Pancreas (tissue), 10 donors: ENCODE data around the gene LPIN3. TPM values are rescaled to one million over a fixed set of nuclear protein-coding genes. Genes with fewer than 3 reads are reported as not detected.

ENCODE experiments used
- ATAC-seq, 4 donors: fragments of 200-7000 bp; cut with Tn5 transposase; one replicate each; pipeline versions ENCODE4 v1.8.0 to v1.9.1; 2020; ENCODE audit warnings: mild to moderate bottlenecking in 4 of 4, moderate library complexity in 4 of 4
- DNase-seq, 6 donors: peaks; one replicate each; pipeline ENCODE4 v3.0.0-alpha.2; 2020
- FAIRE-seq: peaks from 2 replicates; lab custom pipeline; 2012; peaks lifted over from hg19 to GRCh38; lab: Jason Lieb, UNC
- H3K27ac ChIP-seq, 4 donors: fragments of 200-600 bp; sonication (generic); 1 replicate in 3 of 4; 2 replicates in 1 of 4; pipeline versions ENCODE4 v1.5.0 to v1.8.0; 2020
- H3K27me3 ChIP-seq, 4 donors: fragments of 200-600 bp; one replicate each; pipeline ENCODE4 v1.8.0; 2021
- H3K36me3 ChIP-seq, 3 donors: fragments of 200-600 bp; sonication (generic) in 1 of 3; one replicate each; pipeline versions ENCODE4 v1.5.0 to v1.8.0; 2020 to 2021
- H3K4me1 ChIP-seq, 3 donors: fragments of 200-600 bp; one replicate each; pipeline ENCODE4 v1.8.0; 2021
- H3K4me3 ChIP-seq, 4 donors: fragments of 200-600 bp; sonication (generic) in 2 of 4; one replicate each; pipeline versions ENCODE4 v1.5.0 to v1.8.0; 2020 to 2021
- H3K9me3 ChIP-seq, 4 donors: fragments of 200-600 bp; one replicate each; pipeline ENCODE4 v1.8.0; 2021
- WGBS, 2 donors: extraction: QIAGEN DNeasy Blood & Tissue Kit; methylation state at CpG; one replicate each; pipeline ENCODE4 v1.1.7; 2013; 5-methylcytosine and 5-hydroxymethylcytosine counted together
- intact Hi-C, 3 donors: fragments of 100-400 bp; cut with DNase I; formaldehyde crosslinking; loops; one replicate each; pipeline versions ENCODE4 v1.11.1 to v1.14.2; 2022
- polyA plus RNA-seq, 2 donors: library from polyadenylated mRNA; stranded (reverse); fragments of 200-250 nt; gene quantifications; one replicate each; pipeline ENCODE4 v1.2.3, GENCODE V29; 2013
- total RNA-seq, 6 donors: library from RNA; stranded (reverse); fragmentation: NEBNext Ultra II Directional in 4 of 6; extraction: Animal tissue kit (Norgen Biotek cat#: 25700) in 4 of 6; gene quantifications; one replicate each; pipeline versions ENCODE4 v1.2.1 to v1.2.4, GENCODE V29; 2021 to 2023
- TF ChIP-seq, protein P1 (sequence below), 4 donors: fragments of 200-600 bp; sonication (generic) in 3 of 4; IDR thresholded peaks; one replicate each; pipeline versions ENCODE4 v1.5.0 to v1.8.0; 2021; ENCODE audit warnings: antibody characterized with exemption in 4 of 4
- donor health status: healthy with polysubstance abuse.
- donor health status: DM: no; HTN: no; CAD: no; lungs with moderate emphysema.
- donor health status: DM: no; HTN: no; CAD: no.
- donor health status: control.
- donor health status: control.
- donor health status: Bipolar disorder and iron deficiency.
- donor health status: DM: yes; HTN: yes; CAD: no.
- donor health status: DM: no; HTN: no; CAD: no.
- donor health status: DM: no; HTN: no; CAD: no.
- donor health status: DM: yes; HTN: yes; CAD: no.

The LPIN3 gene
- total and polyA plus RNA-seq, 8 donors: 3.9 to 47.5 (median 8.6) TPM

DNA sequence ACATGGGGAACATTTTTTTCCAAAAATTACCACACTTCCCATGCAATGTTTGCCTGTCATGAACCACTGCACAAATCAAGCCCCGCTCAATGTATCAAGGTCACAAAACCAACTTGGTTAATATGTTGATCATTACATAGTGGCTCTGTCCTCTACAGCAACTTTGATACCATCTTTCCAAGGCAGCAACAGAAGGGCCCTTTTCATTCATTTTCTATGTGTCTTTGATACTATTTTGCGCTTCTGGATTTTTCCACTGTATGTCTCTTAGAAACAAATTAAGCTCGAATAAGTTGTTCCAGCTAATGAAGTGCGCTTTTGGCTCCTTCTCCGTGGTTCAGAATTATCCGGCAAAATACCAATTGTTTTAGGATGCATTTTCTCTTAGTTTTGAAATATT is 24.6 kb upstream of the LPIN3 start:
- ATAC-seq: no peak
- Histone ChIP-seq H3K4me1 (peaks cover 6 to 19% (median 12%) of the 10 kb centered on the region in 3 donors), H3K4me3 (peak overlapping the region in 1 of 4 donors; percentile 80), H3K9me3 (no peaks in the 10 kb centered on the region), H3K27ac (peak overlapping the region in 2 of 4 donors; percentile 69 to 75), H3K27me3 (no peaks in the 10 kb centered on the region), H3K36me3 (no peaks in the 10 kb centered on the region)
- WGBS, 2 donors: 44 to 46% methylated on average over 6 of the region's 6 CpGs
- FAIRE-seq: no peak
- TF ChIP-seq, protein P1, sequence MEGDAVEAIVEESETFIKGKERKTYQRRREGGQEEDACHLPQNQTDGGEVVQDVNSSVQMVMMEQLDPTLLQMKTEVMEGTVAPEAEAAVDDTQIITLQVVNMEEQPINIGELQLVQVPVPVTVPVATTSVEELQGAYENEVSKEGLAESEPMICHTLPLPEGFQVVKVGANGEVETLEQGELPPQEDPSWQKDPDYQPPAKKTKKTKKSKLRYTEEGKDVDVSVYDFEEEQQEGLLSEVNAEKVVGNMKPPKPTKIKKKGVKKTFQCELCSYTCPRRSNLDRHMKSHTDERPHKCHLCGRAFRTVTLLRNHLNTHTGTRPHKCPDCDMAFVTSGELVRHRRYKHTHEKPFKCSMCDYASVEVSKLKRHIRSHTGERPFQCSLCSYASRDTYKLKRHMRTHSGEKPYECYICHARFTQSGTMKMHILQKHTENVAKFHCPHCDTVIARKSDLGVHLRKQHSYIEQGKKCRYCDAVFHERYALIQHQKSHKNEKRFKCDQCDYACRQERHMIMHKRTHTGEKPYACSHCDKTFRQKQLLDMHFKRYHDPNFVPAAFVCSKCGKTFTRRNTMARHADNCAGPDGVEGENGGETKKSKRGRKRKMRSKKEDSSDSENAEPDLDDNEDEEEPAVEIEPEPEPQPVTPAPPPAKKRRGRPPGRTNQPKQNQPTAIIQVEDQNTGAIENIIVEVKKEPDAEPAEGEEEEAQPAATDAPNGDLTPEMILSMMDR (IDR thresholded peaks at IDR 0.05): no peak
- no peak for DNase-seq
- intact Hi-C loops: no loop called here

DNA sequence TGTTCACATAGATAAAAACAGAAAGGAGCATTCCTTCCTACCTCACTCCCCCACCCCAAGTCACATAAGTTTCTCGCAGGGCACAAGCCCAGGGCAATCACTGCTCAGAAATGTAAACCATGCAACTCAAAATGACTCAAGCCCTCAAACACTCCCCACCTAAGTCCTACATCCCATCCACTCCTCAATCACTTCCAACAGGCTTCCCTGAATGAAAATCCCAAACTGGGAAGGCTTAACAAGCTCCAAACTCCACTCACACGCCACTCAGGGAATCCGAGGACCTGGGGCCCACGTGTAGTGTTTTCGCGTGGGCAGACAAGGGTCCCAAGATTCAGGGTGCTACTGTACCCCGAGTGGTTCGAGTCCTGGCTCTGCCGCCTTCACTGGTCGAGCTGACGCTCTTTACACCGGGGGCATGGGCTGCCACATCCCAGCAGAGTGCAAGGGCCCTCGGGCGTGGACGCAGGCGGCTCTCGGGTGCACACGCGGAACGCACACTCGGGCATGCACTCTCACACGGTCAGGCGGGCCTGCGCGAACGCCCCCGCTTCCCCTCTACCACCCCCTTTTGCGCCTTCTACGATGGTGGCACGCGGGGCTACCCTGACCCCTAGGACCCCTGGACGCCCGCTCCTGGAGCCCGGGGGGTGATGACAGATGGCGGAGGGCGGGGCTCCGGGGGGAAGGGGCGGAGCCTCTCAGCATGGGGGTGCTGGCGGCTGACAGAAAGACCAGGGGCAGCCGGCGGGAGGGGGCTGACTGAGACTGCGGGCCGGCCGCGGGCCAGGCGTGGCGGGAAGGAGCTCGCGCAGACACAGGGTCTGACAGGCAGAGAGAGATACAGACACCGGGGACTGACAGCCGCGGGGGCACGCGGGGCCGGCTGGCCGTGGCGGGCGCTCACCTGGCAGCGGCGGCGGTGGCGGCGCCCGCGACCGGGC is 23.7 kb upstream of the LPIN3 start:
- H3K4me3 ChIP-seq: peak overlapping the region; percentile 79 to 94 (median 82)
- DNase-seq: peak; percentile 67 to 91 (median 80)
- no peaks in the 10 kb centered on the region for H3K9me3 ChIP-seq
- H3K27ac ChIP-seq: peak overlapping the region; percentile 63 to 75 (median 70)
- intact Hi-C loops: no loop called here
- WGBS, 2 donors: 2 to 3% methylated on average over 46 to 66 of the region's 66 CpGs
- no peaks in the 10 kb centered on the region for H3K27me3 ChIP-seq
- TF ChIP-seq, protein P1 (IDR thresholded peaks at IDR 0.05): no peak
- ATAC-seq: peak; percentile 25 to 65 (median 61)
- FAIRE-seq: no peak
- H3K36me3 ChIP-seq: no peaks in the 10 kb centered on the region
- peaks cover 6 to 19% (median 12%) of the 10 kb centered on the region in 3 donors for H3K4me1 ChIP-seq

GRCh38 chr20:41317546-41318270 is 22.9 kb upstream of the LPIN3 start, which contains the start of gene ZHX3:
Gene ZHX3 (minus strand): TSS chr20:41317731. CDS start chr20:41204916, 112,815 bp downstream.
- intact Hi-C loops: no loop called here
- Histone ChIP-seq H3K36me3 (no peaks in the 10 kb centered on the region), H3K27me3 (no peaks in the 10 kb centered on the region), H3K4me3 (peak within 1 kb of the TSS; percentile 79 to 94 (median 82)), H3K27ac (peak within 1 kb of the TSS; percentile 63 to 79 (median 70)), H3K4me1 (peaks cover 6 to 19% (median 12%) of the 10 kb centered on the region in 3 donors), H3K9me3 (no peaks in the 10 kb centered on the region)
- 0 to 1% methylated on average over 31 to 63 of the region's 64 CpGs for WGBS, 2 donors
- no peak for FAIRE-seq
- TF ChIP-seq, protein P1 (IDR thresholded peaks at IDR 0.05): no peak
- peak; percentile 96 to 99 (median 98) for DNase-seq
- ATAC-seq: peak; percentile 96 to 99 (median 97)

DNA sequence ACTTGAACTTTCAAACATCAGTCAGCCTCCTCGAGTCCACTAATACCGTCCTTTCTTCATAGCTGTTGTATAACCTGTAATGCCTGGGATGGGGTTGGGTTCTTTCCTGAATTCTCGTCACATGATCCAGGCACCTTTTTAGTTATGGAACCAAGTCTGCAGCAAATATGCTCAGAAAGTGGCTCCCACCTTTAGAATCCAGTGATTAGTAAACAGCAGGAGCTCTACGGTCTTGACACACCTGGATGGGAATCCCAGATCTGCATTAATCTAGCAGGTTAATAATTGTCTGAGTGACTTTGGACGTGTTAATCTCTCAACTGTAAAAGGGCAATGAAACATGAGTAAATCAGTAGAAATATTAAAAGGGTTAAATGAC is 22.4 kb upstream of the LPIN3 start:
- TF ChIP-seq, protein P1 (IDR thresholded peaks at IDR 0.05): no peak
- DNase-seq: no peak
- peak in 1 of 4 donors; percentile 5 for ATAC-seq
- Histone ChIP-seq H3K4me1 (peaks cover 6 to 19% (median 12%) of the 10 kb centered on the region in 3 donors), H3K27me3 (no peaks in the 10 kb centered on the region), H3K27ac (peak overlapping the region in 3 of 4 donors; percentile 12 to 79 (median 56)), H3K36me3 (no peaks in the 10 kb centered on the region), H3K9me3 (no peaks in the 10 kb centered on the region), H3K4me3 (peak overlapping the region in 2 of 4 donors; percentile 85 to 94)
- intact Hi-C loops: no loop called here
- 9 to 12% methylated on average over 5 of the region's 5 CpGs for WGBS, 2 donors
- FAIRE-seq: no peak
